A549 (cell line): ENCODE results near the gene SORCS2. TPM values are rescaled to one million over a fixed set of nuclear protein-coding genes. Genes with fewer than 3 reads are reported as not detected.

Experiments used
- ATAC-seq, 2 experiments: fragments of 200-7000 bp in 1 of 2; fragments of >200 bp in 1 of 2; cut with Nextera tagmentation in 1 of 2; cut with Tn5 transposase in 1 of 2; 3 replicates each; pipeline versions ENCODE4 v1.8.0 to v1.9.1; 2018 to 2020; ENCODE audit warnings: mild to moderate bottlenecking in 1 of 2, moderate library complexity in 1 of 2
- CTCF ChIA-PET: fragments of 300-600 bp; sonication (Branson Sonifier 250); formaldehyde crosslinking; extraction: SDS; loops from one replicate; lab custom pipeline; 2021; ENCODE audit warnings: antibody characterized with exemption, inconsistent platforms; lab: Yijun Ruan, JAX
- POLR2A ChIA-PET: fragments of 350-600 bp; formaldehyde crosslinking; extraction: SDS; loops from one replicate; lab custom pipeline; 2021; ENCODE audit warnings: antibody characterized with exemption, inconsistent platforms; lab: Yijun Ruan, JAX
- DNase-seq, 2 experiments: peaks; one replicate each; pipeline versions ENCODE4 v3.0.0 to v3.0.0-alpha.2; 2011 to 2016; ENCODE audit warnings: low read depth in 1 of 2, low spot score in 1 of 2
- FAIRE-seq: peaks from 2 replicates; lab custom pipeline; 2011; peaks lifted over from hg19 to GRCh38; lab: Jason Lieb, UNC
- H3K27ac ChIP-seq, 2 experiments: fragments of >200 bp; sonication (Bioruptor Twin); formaldehyde crosslinking; 3 replicates each; pipeline ENCODE4 v1.5.1; 2016 to 2017
- H3K4me1 ChIP-seq: fragments of >200 bp; sonication (Bioruptor Twin); formaldehyde crosslinking; 3 replicates; pipeline ENCODE4 v1.6.1; 2016
- H3K4me2 ChIP-seq: fragments of >200 bp; sonication (Bioruptor Twin); formaldehyde crosslinking; 3 replicates; pipeline ENCODE4 v1.6.1; 2016
- H3K4me3 ChIP-seq: fragments of >200 bp; sonication (Bioruptor Twin); formaldehyde crosslinking; 3 replicates; pipeline ENCODE4 v1.5.1; 2016
- H3K9me3 ChIP-seq: fragments of >200 bp; sonication (Bioruptor Twin); formaldehyde crosslinking; 3 replicates; pipeline ENCODE4 v1.6.1; 2016
- BHLHE40 ChIP-seq: IDR thresholded peaks from 2 replicates; pipeline ENCODE4 v1.6.1; 2012; ENCODE audit warnings: low read depth, low read length, inconsistent platforms
- CBX2 ChIP-seq: fragments of 200-600 bp; sonication (generic); IDR thresholded peaks from 2 replicates; pipeline ENCODE4 v1.6.1; 2016; ENCODE audit warnings: low read depth, mild to moderate bottlenecking, borderline replicate concordance
- CEBPB ChIP-seq, 2 experiments: fragments of >200 bp in 1 of 2; sonication (Bioruptor Twin) in 1 of 2; formaldehyde crosslinking in 1 of 2; IDR thresholded peaks; 2 replicates each; pipeline ENCODE4 v1.6.1; 2012 to 2016
- EHF ChIP-seq: fragments of 250-450 bp; sonication (Bioruptor Pico); IDR thresholded peaks from 2 replicates; pipeline ENCODE4 v1.5.0; 2020; ENCODE audit warnings: mild to moderate bottlenecking
- ESRRA ChIP-seq: fragments of 150-350 bp; IDR thresholded peaks from 2 replicates; pipeline ENCODE4 v1.6.1; 2014; ENCODE audit warnings: mild to moderate bottlenecking, low read length, borderline replicate concordance
- FOSB ChIP-seq: fragments of 250-450 bp; sonication (Bioruptor Pico); IDR thresholded peaks from 2 replicates; pipeline ENCODE4 v1.5.0; 2020; ENCODE audit warnings: mild to moderate bottlenecking, moderate library complexity
- FOSL2 ChIP-seq, 2 experiments: fragments of 450-650 bp in 1 of 2; fragments of >200 bp in 1 of 2; sonication (Bioruptor Twin) in 1 of 2; formaldehyde crosslinking; IDR thresholded peaks; 2 replicates each; pipeline versions ENCODE4 v1.5.0 to v1.6.1; 2016 to 2020; ENCODE audit warnings: mild to moderate bottlenecking in 1 of 2, moderate library complexity in 1 of 2
- HOXA7 ChIP-seq: fragments of 250-450 bp; sonication (Bioruptor Pico); IDR thresholded peaks from 2 replicates; pipeline ENCODE4 v1.5.0; 2020; ENCODE audit warnings: mild to moderate bottlenecking, moderate library complexity
- HOXB5 ChIP-seq: fragments of 250-450 bp; sonication (Bioruptor Pico); IDR thresholded peaks from 2 replicates; pipeline ENCODE4 v1.5.0; 2020; ENCODE audit warnings: mild to moderate bottlenecking, moderate library complexity
- KDM1A ChIP-seq: fragments of 200-600 bp; sonication (generic); IDR thresholded peaks from 2 replicates; pipeline ENCODE4 v1.6.1; 2016; ENCODE audit warnings: low read depth, mild to moderate bottlenecking
- MAZ ChIP-seq: fragments of 150-350 bp; IDR thresholded peaks from 2 replicates; pipeline ENCODE4 v1.6.1; 2014; ENCODE audit warnings: antibody characterized with exemption, low read depth, low read length, borderline replicate concordance
- NPAS2 ChIP-seq: fragments of 250-450 bp; sonication (Bioruptor Pico); IDR thresholded peaks from 2 replicates; pipeline ENCODE4 v1.8.0; 2022; ENCODE audit warnings: mild to moderate bottlenecking, moderate library complexity, borderline replicate concordance
- RNF2 ChIP-seq: fragments of 200-600 bp; sonication (generic); IDR thresholded peaks from 2 replicates; pipeline ENCODE4 v1.6.1; 2016; ENCODE audit warnings: low read depth, mild to moderate bottlenecking, antibody characterized with exemption, moderate library complexity, borderline replicate concordance
- ZC3H11A ChIP-seq: fragments of 450-650 bp; IDR thresholded peaks from 2 replicates; pipeline ENCODE4 v1.6.1; 2014; ENCODE audit warnings: antibody characterized with exemption, mild to moderate bottlenecking
- WGBS: methylation state at CpG from one replicate; pipeline ENCODE4 v1.1.6; 2017; ENCODE audit errors: missing lambda C conversion rate; 5-methylcytosine and 5-hydroxymethylcytosine counted together
- polyA plus RNA-seq, 4 experiments: library from polyadenylated mRNA; depleted of rRNA in 3 of 4; stranded (reverse); fragments of >200 nt; fragmentation: RNase III in 1 of 4; extraction: RNeasy Plus Mini Kit Qiagen cat#74134 plus additional on column Dnase treatment in 1 of 4; gene quantifications; 2 replicates in 3 of 4; 3 replicates in 1 of 4; pipeline ENCODE4 v1.2.3, GENCODE V29; 2011 to 2017
- TF ChIP-seq, protein P1 (sequence below): fragments of 200-600 bp; sonication (generic); IDR thresholded peaks from 2 replicates; pipeline ENCODE4 v1.6.1; 2016; ENCODE audit warnings: antibody characterized with exemption, mild to moderate bottlenecking, moderate library complexity
- TF ChIP-seq, protein P2 (sequence below): fragments of 250-450 bp; sonication (Bioruptor Pico); IDR thresholded peaks from 2 replicates; pipeline ENCODE4 v1.5.0; 2021; ENCODE audit warnings: mild to moderate bottlenecking, moderate library complexity, borderline replicate concordance

Gene SORCS2
- polyA plus RNA-seq, 2 of the 4 experiments (the other 2 are of a cell fraction), result 1.4 to 4.6 TPM

DNA sequence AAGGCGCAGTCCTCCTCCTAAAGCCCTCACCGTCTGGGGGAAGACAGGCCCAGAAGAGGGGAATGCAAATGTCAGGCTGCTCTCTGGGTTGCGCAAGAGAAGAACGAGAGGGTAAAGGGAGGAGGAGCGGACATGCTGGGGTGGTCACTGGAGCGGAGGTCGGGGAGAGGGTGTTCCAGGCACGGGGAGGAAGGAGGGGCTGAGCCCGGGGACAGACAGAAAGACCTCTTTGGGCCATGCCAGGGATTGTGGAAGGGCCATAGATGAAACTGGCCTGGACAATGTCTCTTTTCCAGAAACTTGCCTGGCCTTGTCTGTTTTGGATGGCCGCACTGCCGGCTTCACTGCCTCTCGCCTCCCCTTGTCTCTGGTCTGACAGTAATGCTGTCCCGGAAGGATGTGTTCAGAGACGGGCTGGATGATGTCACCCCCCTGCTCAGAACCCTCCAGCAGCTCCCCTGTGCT is 121.0 kb downstream of the SORCS2 start:
- WGBS, result 73% methylated on average over 14 of the region's 14 CpGs
- TF ChIP-seq HOXA7 (CRISPR knock-in tag), result no peak
- peak in 1 of 2 experiments; percentile 53; a peak in 2 of 4 replicates for TF ChIP-seq CEBPB (IDR thresholded peaks at IDR 0.05)
- Histone ChIP-seq H3K9me3 (no peaks in the 10 kb centered on the region), H3K27ac (no peak overlapping the region), H3K4me1 (no peaks in the 10 kb centered on the region), H3K4me3 (no peak overlapping the region), H3K4me2 (no peak overlapping the region)
- ChIA-PET POLR2A (no interaction called here), CTCF (interaction anchor here (1.6 kb wide), 1 partner anchor 10 kb away, joined by 3 read pairs; no protein-coding TSS in a partner anchor)
- DNase-seq (no peak), ATAC-seq (no peak), FAIRE-seq (no peak)

DNA sequence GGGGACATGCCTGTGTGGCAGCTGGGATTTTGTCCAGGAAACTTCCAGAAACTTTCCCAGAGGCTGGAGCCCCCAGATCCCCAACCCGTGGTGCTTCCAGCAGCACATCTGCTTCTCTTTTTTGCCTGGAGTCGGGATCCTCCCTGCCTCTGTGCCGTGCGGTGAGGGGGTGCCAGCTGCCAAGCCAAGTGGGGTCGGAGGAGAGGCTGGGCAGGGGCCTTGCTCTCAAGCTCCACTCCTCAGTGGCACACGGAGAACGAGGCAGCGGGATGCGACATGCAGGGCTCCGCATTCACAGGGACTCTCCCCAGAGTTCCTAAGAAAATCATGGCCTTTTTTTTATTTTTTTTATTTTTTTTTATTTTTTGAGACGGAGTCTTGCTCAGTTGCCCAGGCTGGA is 121.7 kb downstream of the SORCS2 start:
- Histone ChIP-seq H3K4me1 (no peaks in the 10 kb centered on the region), H3K4me3 (no peak overlapping the region)
- ATAC-seq, result no peak
- ChIA-PET CTCF (interaction anchor here (0.6 to 1.6 kb wide), 3 partner anchors 9 to 406 kb away, joined by 3 read pairs; no protein-coding TSS in a partner anchor), POLR2A (no interaction called here)
- TF ChIP-seq, protein P1, sequence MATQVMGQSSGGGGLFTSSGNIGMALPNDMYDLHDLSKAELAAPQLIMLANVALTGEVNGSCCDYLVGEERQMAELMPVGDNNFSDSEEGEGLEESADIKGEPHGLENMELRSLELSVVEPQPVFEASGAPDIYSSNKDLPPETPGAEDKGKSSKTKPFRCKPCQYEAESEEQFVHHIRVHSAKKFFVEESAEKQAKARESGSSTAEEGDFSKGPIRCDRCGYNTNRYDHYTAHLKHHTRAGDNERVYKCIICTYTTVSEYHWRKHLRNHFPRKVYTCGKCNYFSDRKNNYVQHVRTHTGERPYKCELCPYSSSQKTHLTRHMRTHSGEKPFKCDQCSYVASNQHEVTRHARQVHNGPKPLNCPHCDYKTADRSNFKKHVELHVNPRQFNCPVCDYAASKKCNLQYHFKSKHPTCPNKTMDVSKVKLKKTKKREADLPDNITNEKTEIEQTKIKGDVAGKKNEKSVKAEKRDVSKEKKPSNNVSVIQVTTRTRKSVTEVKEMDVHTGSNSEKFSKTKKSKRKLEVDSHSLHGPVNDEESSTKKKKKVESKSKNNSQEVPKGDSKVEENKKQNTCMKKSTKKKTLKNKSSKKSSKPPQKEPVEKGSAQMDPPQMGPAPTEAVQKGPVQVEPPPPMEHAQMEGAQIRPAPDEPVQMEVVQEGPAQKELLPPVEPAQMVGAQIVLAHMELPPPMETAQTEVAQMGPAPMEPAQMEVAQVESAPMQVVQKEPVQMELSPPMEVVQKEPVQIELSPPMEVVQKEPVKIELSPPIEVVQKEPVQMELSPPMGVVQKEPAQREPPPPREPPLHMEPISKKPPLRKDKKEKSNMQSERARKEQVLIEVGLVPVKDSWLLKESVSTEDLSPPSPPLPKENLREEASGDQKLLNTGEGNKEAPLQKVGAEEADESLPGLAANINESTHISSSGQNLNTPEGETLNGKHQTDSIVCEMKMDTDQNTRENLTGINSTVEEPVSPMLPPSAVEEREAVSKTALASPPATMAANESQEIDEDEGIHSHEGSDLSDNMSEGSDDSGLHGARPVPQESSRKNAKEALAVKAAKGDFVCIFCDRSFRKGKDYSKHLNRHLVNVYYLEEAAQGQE, result no peak
- TF ChIP-seq, protein P2, sequence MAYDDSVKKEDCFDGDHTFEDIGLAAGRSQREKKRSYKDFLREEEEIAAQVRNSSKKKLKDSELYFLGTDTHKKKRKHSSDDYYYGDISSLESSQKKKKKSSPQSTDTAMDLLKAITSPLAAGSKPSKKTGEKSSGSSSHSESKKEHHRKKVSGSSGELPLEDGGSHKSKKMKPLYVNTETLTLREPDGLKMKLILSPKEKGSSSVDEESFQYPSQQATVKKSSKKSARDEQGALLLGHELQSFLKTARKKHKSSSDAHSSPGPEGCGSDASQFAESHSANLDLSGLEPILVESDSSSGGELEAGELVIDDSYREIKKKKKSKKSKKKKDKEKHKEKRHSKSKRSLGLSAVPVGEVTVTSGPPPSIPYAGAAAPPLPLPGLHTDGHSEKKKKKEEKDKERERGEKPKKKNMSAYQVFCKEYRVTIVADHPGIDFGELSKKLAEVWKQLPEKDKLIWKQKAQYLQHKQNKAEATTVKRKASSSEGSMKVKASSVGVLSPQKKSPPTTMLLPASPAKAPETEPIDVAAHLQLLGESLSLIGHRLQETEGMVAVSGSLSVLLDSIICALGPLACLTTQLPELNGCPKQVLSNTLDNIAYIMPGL, result no peak
- TF ChIP-seq BHLHE40 (no peak), CBX2 (no peak), KDM1A (no peak), RNF2 (no peak), HOXB5 (CRISPR knock-in tag) (no peak)
- TF ChIP-seq, all 56 proteins: peak for 0
- H3K9me3 ChIP-seq, result no peaks in the 10 kb centered on the region
- H3K4me2 ChIP-seq, result no peak overlapping the region
- DNase-seq (no peak), FAIRE-seq (no peak)
- H3K27ac ChIP-seq, result no peak overlapping the region
- 93% methylated on average over 7 of the region's 11 CpGs for WGBS

- H3K4me3 ChIP-seq, result no peak overlapping the region
- TF ChIP-seq ZC3H11A (no peak), MAZ (no peak), NPAS2 (CRISPR knock-in tag) (no peak), ESRRA (no peak), FOSL2 (IDR thresholded peaks at IDR 0.05) (no peak), FOSL2 (CRISPR knock-in tag; IDR thresholded peaks at IDR 0.05) (no peak), FOSB (CRISPR knock-in tag) (no peak), EHF (CRISPR knock-in tag) (no peak), KDM1A (no peak)
- TF ChIP-seq, protein P2, result no peak
- WGBS, result 94% methylated on average over 3 of the region's 4 CpGs
- H3K4me2 ChIP-seq, result no peak overlapping the region
- H3K27ac ChIP-seq, result no peak overlapping the region
- FAIRE-seq (no peak), DNase-seq (no peak), ATAC-seq (no peak)
- ChIA-PET POLR2A (no interaction called here), CTCF (interaction anchor here (1.1 kb wide), 1 partner anchor 404 kb away, joined by 4 read pairs; no protein-coding TSS in a partner anchor)
- H3K9me3 ChIP-seq, result no peaks in the 10 kb centered on the region
- H3K4me1 ChIP-seq, result no peaks in the 10 kb centered on the region
Measured at GRCh38 chr4:7315286-7315685, 122.9 kb downstream of the SORCS2 start.
